DOHH2 (cell line): ENCODE measurements around the gene GNGT1.

ENCODE experiments used
- H3F3A ChIP-seq: fragments of 200-600 bp; sonication (generic), shearing (Covaris generic); 2 replicates; pipeline ENCODE4 v1.6.0; 2016; ENCODE audit warnings: antibody characterized with exemption, mild to moderate bottlenecking; ENCODE audit not compliant: control insufficient read depth, insufficient read depth
- H3K27ac ChIP-seq: fragments of 200-600 bp; sonication (generic); 2 replicates; pipeline ENCODE4 v1.5.1; 2014; ENCODE audit warnings: low read depth, mild to moderate bottlenecking, low read length, moderate library complexity
- H3K27me3 ChIP-seq: fragments of 200-600 bp; sonication (generic); 2 replicates; pipeline ENCODE4 v1.6.1; 2014; ENCODE audit warnings: mild to moderate bottlenecking, low read length, mixed read lengths; ENCODE audit not compliant: control insufficient read depth
- H3K36me3 ChIP-seq: fragments of 200-600 bp; sonication (generic); 2 replicates; pipeline ENCODE4 v1.6.1; 2014; ENCODE audit warnings: mild to moderate bottlenecking, low read length, moderate library complexity, mixed read lengths; ENCODE audit not compliant: control insufficient read depth
- H3K4me1 ChIP-seq: fragments of 200-600 bp; sonication (generic); 2 replicates; pipeline ENCODE4 v1.6.1; 2014; ENCODE audit warnings: mild to moderate bottlenecking, low read length, mixed read lengths; ENCODE audit not compliant: control insufficient read depth
- H3K4me2 ChIP-seq: fragments of 200-600 bp; sonication (generic); 2 replicates; pipeline ENCODE4 v1.6.0; 2014; ENCODE audit warnings: mild to moderate bottlenecking, low read length, moderate library complexity
- H3K4me3 ChIP-seq: fragments of 200-600 bp; sonication (generic); 2 replicates; pipeline ENCODE4 v1.5.1; 2014; ENCODE audit warnings: mild to moderate bottlenecking, low read length, mixed read lengths
- H3K79me2 ChIP-seq: fragments of 200-600 bp; sonication (generic); 2 replicates; pipeline ENCODE4 v1.6.1; 2014; ENCODE audit warnings: mild to moderate bottlenecking, low read length, mixed read lengths; ENCODE audit not compliant: control insufficient read depth
- H3K9me2 ChIP-seq: fragments of 200-600 bp; sonication (generic); replicated peaks from 2 replicates; pipeline ENCODE4 v1.6.1; 2014; ENCODE audit warnings: mild to moderate bottlenecking, low read length, mixed read lengths; ENCODE audit not compliant: control insufficient read depth
- H3K9me3 ChIP-seq: fragments of 200-600 bp; sonication (generic); 2 replicates; pipeline ENCODE4 v1.6.1; 2014; ENCODE audit warnings: antibody characterized with exemption, low read length, mixed read lengths; ENCODE audit not compliant: control insufficient read depth, insufficient read depth
- H4K20me1 ChIP-seq: fragments of 200-600 bp; sonication (generic); 2 replicates; pipeline ENCODE4 v1.6.0; 2014; ENCODE audit warnings: low read depth, mild to moderate bottlenecking, antibody characterized with exemption, low read length, moderate library complexity; ENCODE audit not compliant: control insufficient read depth, insufficient read depth
- EZH2phosphoT487 ChIP-seq: fragments of 200-600 bp; sonication (generic); IDR thresholded peaks from 2 replicates; pipeline ENCODE4 v1.6.1; 2017; ENCODE audit warnings: borderline replicate concordance, mild to moderate bottlenecking, antibody characterized with exemption, low read length, moderate library complexity, mixed read lengths
- TF ChIP-seq, protein P1 (sequence below): fragments of 200-600 bp; sonication (generic); IDR thresholded peaks from one replicate; pipeline ENCODE4 v1.5.1; 2014; ENCODE audit warnings: antibody characterized with exemption, mild to moderate bottlenecking, low read depth, low read length; ENCODE audit not compliant: poor library complexity, severe bottlenecking

GNGT1 gene

GRCh38 chr7:93861325-93861949, 44.9 kb upstream of the GNGT1 start:
- H3K27me3 ChIP-seq: 0 out of 2 replicates have a peak, but pooled peaks cover 7% of the 10 kb centered on the region
- H3K9me2 ChIP-seq: no peaks in the 10 kb centered on the region
- H4K20me1 ChIP-seq: no peaks in the 10 kb centered on the region
- H3K79me2 ChIP-seq: no peaks in the 10 kb centered on the region
- H3K4me2 ChIP-seq: no peak overlapping the region
- H3F3A ChIP-seq: no peaks in the 10 kb centered on the region
- TF ChIP-seq, protein P1, sequence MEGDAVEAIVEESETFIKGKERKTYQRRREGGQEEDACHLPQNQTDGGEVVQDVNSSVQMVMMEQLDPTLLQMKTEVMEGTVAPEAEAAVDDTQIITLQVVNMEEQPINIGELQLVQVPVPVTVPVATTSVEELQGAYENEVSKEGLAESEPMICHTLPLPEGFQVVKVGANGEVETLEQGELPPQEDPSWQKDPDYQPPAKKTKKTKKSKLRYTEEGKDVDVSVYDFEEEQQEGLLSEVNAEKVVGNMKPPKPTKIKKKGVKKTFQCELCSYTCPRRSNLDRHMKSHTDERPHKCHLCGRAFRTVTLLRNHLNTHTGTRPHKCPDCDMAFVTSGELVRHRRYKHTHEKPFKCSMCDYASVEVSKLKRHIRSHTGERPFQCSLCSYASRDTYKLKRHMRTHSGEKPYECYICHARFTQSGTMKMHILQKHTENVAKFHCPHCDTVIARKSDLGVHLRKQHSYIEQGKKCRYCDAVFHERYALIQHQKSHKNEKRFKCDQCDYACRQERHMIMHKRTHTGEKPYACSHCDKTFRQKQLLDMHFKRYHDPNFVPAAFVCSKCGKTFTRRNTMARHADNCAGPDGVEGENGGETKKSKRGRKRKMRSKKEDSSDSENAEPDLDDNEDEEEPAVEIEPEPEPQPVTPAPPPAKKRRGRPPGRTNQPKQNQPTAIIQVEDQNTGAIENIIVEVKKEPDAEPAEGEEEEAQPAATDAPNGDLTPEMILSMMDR: peak; percentile 55
- TF ChIP-seq EZH2phosphoT487: no peak
- no peak overlapping the region for H3K27ac ChIP-seq
- no peaks in the 10 kb centered on the region for H3K9me3 ChIP-seq
- H3K36me3 ChIP-seq: no peaks in the 10 kb centered on the region
- H3K4me1 ChIP-seq: no peaks in the 10 kb centered on the region
- H3K4me3 ChIP-seq: no peak overlapping the region

- H3K27me3 ChIP-seq: 0 out of 2 replicates have a peak, but pooled peaks cover 7% of the 10 kb centered on the region
- no peaks in the 10 kb centered on the region for H4K20me1 ChIP-seq
- no peaks in the 10 kb centered on the region for H3K9me3 ChIP-seq
- H3K27ac ChIP-seq: no peak overlapping the region
- no peaks in the 10 kb centered on the region for H3K9me2 ChIP-seq
- no peak for TF ChIP-seq EZH2phosphoT487
- TF ChIP-seq, protein P1: no peak
- no peaks in the 10 kb centered on the region for H3K79me2 ChIP-seq
- H3K36me3 ChIP-seq: no peaks in the 10 kb centered on the region
- H3K4me3 ChIP-seq: no peak overlapping the region
- no peaks in the 10 kb centered on the region for H3F3A ChIP-seq
- H3K4me1 ChIP-seq: no peaks in the 10 kb centered on the region
- no peak overlapping the region for H3K4me2 ChIP-seq
Observed at GRCh38 chr7:93862651-93863050, 43.7 kb upstream of the GNGT1 start.

DNA sequence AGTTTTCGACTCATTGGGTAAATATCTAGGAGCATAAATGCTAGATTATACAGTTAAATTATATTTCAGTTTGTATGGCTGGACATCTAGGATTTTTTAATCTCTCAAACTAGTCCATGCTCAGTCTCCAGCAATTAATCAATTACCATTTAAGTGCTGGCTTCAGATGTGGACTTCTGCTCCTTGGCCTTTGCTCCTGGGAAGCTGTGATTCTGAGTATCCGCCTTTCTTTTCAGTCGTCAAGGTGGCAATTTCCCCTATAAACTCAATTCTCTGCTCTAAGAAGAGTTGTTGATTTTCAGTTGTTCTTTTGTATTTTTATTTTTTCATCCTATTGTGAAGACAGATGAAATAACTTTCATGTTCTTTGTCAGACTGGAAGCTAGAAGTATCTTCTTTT, 39.5 kb upstream of the GNGT1 start:
- TF ChIP-seq, protein P1: no peak
- TF ChIP-seq EZH2phosphoT487: no peak
- no peaks in the 10 kb centered on the region for H4K20me1 ChIP-seq
- H3K27me3 ChIP-seq: 0 out of 2 replicates have a peak, but pooled peaks cover 3% of the 10 kb centered on the region
- H3K9me2 ChIP-seq: no peaks in the 10 kb centered on the region
- no peak overlapping the region for H3K4me3 ChIP-seq
- no peaks in the 10 kb centered on the region for H3F3A ChIP-seq
- H3K4me1 ChIP-seq: no peaks in the 10 kb centered on the region
- no peaks in the 10 kb centered on the region for H3K9me3 ChIP-seq
- no peak overlapping the region for H3K4me2 ChIP-seq
- H3K27ac ChIP-seq: no peak overlapping the region
- H3K36me3 ChIP-seq: no peaks in the 10 kb centered on the region
- H3K79me2 ChIP-seq: no peaks in the 10 kb centered on the region
